Type B pancreatic cell (in vitro differentiated cells): ENCODE results near the gene VIPR2. TPM values are rescaled to one million over a fixed set of nuclear protein-coding genes. Genes with fewer than 3 reads are reported as not detected.

Experiments
- DNase-seq: peaks from one replicate; pipeline ENCODE4 v3.0.0; 2021; ENCODE audit warnings: mixed read lengths; ENCODE audit not compliant: unreplicated experiment; ENCODE audit errors: extremely low spot score
- H3K27ac Mint-ChIP-seq: 2 replicates; pipeline ENCODE4 v1.8.0; 2021; ENCODE audit warnings: mild to moderate bottlenecking, mixed read lengths
- H3K27me3 Mint-ChIP-seq: 2 replicates; pipeline ENCODE4 v1.8.0; 2021; ENCODE audit warnings: mixed read lengths
- H3K36me3 Mint-ChIP-seq: 2 replicates; pipeline ENCODE4 v1.8.0; 2021; ENCODE audit warnings: mixed read lengths
- H3K4me1 Mint-ChIP-seq: one replicate; pipeline ENCODE4 v1.8.0; 2021; ENCODE audit warnings: mixed read lengths; ENCODE audit not compliant: unreplicated experiment
- H3K4me3 Mint-ChIP-seq: 2 replicates; pipeline ENCODE4 v1.8.0; 2021; ENCODE audit warnings: mild to moderate bottlenecking, mixed read lengths
- H3K9me3 Mint-ChIP-seq: 2 replicates; pipeline ENCODE4 v1.8.0; 2021; ENCODE audit warnings: mixed read lengths
- total RNA-seq: library from RNA; stranded (reverse); gene quantifications from 2 replicates; pipeline ENCODE4 v1.2.1, GENCODE V29; 2021; ENCODE audit warnings: low replicate concordance
- TF ChIP-seq, protein P1 (sequence below): fragments of 200-600 bp; sonication (generic); conservative IDR thresholded peaks from 2 replicates; pipeline ENCODE4 v1.5.0; 2021; ENCODE audit warnings: antibody characterized with exemption, mild to moderate bottlenecking

The VIPR2 gene
- total RNA-seq, 1 donor from 2014 or later = 0.31 TPM

DNA sequence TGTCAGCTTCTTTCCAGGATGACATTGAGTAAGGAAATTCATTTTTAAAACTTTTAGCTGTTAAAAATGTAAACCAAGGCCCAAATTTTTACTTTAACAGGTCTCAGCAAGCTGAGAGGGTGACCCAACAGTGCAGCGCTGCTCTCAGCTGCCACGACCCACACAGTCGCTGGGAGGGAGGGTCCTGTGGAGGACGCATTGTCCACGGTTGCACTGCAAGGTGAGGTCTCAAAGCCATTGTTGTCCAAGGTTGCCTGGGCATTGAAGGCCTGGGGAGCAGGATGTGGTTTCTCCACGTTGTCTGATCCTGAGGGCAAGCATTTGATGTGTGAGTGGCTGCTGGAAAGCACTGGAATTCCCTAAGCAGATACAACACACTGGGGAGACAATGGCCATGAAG lies 15.1 kb upstream of the VIPR2 start:
- TF ChIP-seq, protein P1, sequence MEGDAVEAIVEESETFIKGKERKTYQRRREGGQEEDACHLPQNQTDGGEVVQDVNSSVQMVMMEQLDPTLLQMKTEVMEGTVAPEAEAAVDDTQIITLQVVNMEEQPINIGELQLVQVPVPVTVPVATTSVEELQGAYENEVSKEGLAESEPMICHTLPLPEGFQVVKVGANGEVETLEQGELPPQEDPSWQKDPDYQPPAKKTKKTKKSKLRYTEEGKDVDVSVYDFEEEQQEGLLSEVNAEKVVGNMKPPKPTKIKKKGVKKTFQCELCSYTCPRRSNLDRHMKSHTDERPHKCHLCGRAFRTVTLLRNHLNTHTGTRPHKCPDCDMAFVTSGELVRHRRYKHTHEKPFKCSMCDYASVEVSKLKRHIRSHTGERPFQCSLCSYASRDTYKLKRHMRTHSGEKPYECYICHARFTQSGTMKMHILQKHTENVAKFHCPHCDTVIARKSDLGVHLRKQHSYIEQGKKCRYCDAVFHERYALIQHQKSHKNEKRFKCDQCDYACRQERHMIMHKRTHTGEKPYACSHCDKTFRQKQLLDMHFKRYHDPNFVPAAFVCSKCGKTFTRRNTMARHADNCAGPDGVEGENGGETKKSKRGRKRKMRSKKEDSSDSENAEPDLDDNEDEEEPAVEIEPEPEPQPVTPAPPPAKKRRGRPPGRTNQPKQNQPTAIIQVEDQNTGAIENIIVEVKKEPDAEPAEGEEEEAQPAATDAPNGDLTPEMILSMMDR = no peak
- Mint-ChIP-seq H3K36me3 (no peaks in the 10 kb centered on the region), H3K4me1 (no peaks in the 10 kb centered on the region), H3K4me3 (no peak overlapping the region), H3K27me3 (peaks cover 4% of the 10 kb centered on the region), H3K27ac (no peak overlapping the region), H3K9me3 (no peaks in the 10 kb centered on the region)
- no peak for DNase-seq

DNA sequence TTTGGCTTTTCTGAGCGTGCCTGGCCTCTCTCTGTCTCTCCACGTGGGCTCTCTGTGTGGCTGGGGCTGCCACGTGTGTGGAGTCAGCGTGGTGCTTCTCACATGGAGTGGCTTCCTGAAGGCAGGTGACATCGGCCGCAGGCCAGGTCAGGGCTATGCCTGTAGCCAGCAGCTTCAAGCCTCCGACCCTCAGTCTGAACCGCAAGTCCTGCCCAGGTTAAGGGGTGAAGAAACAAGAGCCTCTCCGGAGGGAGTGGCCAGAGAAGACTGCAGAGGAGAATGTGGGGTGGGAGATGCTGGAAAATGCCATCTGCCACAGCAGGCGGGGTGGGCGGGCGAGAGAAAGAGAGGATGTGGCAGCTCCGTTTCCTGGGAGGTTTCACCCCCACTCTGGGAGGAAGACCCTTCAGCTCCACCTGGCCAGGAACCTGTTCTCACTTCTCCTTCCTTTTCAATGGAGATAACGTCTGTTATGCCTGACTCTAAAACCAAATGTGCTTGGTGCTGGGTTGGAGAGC lies 14.3 kb upstream of the VIPR2 start:
- no peak overlapping the region for H3K27ac Mint-ChIP-seq
- DNase-seq = no peak
- H3K4me1 Mint-ChIP-seq = no peaks in the 10 kb centered on the region
- H3K9me3 Mint-ChIP-seq = no peaks in the 10 kb centered on the region
- no peaks in the 10 kb centered on the region for H3K36me3 Mint-ChIP-seq
- peaks cover 6% of the 10 kb centered on the region for H3K27me3 Mint-ChIP-seq
- TF ChIP-seq, protein P1 = no peak
- no peak overlapping the region for H3K4me3 Mint-ChIP-seq

DNA sequence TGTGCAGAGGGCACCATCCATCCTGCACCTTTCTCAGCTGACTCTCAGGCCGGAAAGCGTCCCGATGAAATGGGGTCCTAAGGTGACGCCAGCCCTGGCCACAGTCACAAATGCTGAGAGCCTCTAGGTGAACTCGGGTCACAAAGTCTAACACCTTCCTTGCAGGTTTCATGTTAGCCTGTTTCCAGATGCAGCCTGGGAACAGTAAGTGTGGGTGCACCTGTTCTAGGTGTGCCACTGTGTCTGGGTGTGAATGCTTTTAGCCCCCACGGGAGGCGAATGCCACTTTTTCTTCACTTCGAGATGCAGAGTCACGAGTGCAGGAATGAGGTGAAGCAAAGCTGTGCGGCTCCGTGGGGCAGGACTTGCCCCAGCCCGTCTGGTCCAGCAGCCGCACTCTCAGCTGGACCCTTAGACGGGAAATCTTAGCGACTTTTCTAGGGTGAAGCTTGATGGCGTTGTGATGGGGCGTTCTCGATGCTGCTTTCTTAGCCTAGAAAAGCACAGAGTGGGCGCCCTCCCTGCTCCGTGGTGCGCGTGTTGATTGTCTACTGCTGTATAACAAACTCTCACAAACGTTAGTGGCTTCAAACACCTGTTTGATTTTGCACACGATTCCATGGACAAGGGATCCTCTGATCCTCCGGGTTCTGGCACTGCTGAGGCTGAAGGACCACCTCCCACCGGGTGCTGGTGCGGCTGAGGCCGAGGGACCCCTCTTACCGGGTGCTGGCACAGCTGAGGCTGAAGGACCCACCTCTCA lies 13.6 kb upstream of the VIPR2 start:
- Mint-ChIP-seq H3K4me3 (no peak overlapping the region), H3K27ac (no peak overlapping the region), H3K9me3 (no peaks in the 10 kb centered on the region), H3K27me3 (peaks cover 8% of the 10 kb centered on the region), H3K36me3 (no peaks in the 10 kb centered on the region), H3K4me1 (no peaks in the 10 kb centered on the region)
- TF ChIP-seq, protein P1 = no peak
- DNase-seq = no peak

DNA sequence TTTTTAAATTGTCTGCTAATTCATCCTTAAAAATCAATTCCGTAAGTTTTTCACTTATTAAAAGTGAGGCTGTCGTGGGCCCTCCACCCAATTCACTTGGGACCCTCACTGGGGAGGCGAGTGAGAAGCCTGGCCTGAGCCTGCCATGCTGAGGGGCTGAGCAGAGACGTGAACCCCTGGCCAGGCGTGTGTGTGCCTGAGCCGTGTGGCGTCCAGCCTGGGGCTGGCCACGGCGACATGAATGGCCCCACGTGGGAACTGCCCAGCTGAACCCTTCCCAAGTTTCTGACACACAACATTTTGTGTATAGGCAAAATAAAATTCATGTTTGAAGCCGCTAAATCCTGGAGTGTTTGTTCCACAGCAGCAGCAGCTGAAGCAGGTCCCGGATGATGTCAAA lies 13.0 kb upstream of the VIPR2 start:
- TF ChIP-seq, protein P1 = no peak
- Mint-ChIP-seq H3K27ac (no peak overlapping the region), H3K27me3 (peaks cover 8% of the 10 kb centered on the region), H3K4me1 (no peaks in the 10 kb centered on the region), H3K4me3 (no peak overlapping the region), H3K36me3 (no peaks in the 10 kb centered on the region), H3K9me3 (no peaks in the 10 kb centered on the region)
- DNase-seq = no peak

DNA sequence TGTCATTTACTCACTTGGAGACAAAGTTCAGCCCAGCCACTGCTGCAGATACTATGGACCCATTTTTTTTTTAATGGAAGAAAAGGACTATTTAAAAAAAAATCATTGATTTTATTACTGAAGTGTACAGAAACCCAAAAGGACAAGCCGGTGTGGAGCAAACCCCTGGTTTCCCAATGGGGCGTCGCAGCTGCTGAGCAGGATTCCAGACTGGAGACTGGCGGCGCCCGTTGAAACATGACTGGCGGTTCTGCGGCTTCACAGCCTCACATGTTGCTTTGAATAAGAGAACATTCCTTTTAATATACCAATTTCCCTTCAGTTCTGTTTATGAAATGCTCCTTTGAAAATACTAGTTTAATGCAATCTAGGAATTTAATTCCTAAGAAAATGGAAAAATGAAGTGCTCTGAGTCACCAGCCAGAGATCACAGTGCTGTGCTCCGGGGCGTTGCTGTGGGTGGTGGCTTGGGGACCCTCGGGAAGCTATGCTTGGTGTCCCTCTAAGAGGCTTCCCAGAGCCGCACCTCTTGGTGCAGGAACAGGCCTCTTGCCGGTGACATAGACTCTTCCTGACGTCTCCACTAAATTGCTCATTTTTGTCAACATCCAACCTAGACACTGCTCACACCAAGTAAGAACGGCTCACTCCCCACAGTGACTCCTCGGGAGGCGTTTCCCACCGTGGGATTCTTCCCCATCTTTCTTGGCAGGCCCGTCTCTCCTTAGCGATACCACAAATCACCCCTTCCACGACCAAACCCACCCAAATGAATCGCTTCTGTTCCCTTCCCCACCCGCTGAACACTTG lies 12.0 kb upstream of the VIPR2 start:
- no peak for DNase-seq
- H3K4me3 Mint-ChIP-seq = no peak overlapping the region
- TF ChIP-seq, protein P1 = no peak
- no peak overlapping the region for H3K27ac Mint-ChIP-seq
- no peaks in the 10 kb centered on the region for H3K4me1 Mint-ChIP-seq
- peaks cover 10% of the 10 kb centered on the region for H3K27me3 Mint-ChIP-seq
- no peaks in the 10 kb centered on the region for H3K9me3 Mint-ChIP-seq
- H3K36me3 Mint-ChIP-seq = no peaks in the 10 kb centered on the region
